GM21381 (cell line): ENCODE results near the gene GLIS1.
"Not testable (repeated sequence)": the region's sequence is repeated elsewhere in the genome, so short reads cannot be mapped to it uniquely, and the experiment has no call there.

Experiments used
- ATAC-seq: cut with Tn5 transposase; IDR thresholded peaks from one replicate; pipeline ENCODE4 v1.9.1; 2021; ENCODE audit warnings: mild to moderate bottlenecking, moderate library complexity; ENCODE audit not compliant: unreplicated experiment

Gene GLIS1

GRCh38 chr1:53572065-53572814 is 166.7 kb downstream of the GLIS1 start:
- ATAC-seq, result no peak

GRCh38 chr1:53568540-53568939 is 170.4 kb downstream of the GLIS1 start:
- ATAC-seq, result no peak

GRCh38 chr1:53567851-53568250 is 171.1 kb downstream of the GLIS1 start:
- no peak for ATAC-seq

- no peak for ATAC-seq
Measured at GRCh38 chr1:53567450-53567849, 171.5 kb downstream of the GLIS1 start.

GRCh38 chr1:53563611-53564010 is 175.4 kb downstream of the GLIS1 start:
- ATAC-seq, result no peak

- no peak for ATAC-seq
Measured at GRCh38 chr1:53562981-53563379, 176.0 kb downstream of the GLIS1 start.

- no peak for ATAC-seq
Measured at GRCh38 chr1:53562291-53562980, 176.5 kb downstream of the GLIS1 start.

GRCh38 chr1:53561503-53562105 is 177.4 kb downstream of the GLIS1 start:
- ATAC-seq, result no peak

- no peak for ATAC-seq
Measured at GRCh38 chr1:53560581-53561502, 178.1 kb downstream of the GLIS1 start.

- no peak for ATAC-seq
Measured at GRCh38 chr1:53559854-53560580, 178.9 kb downstream of the GLIS1 start.

GRCh38 chr1:53559391-53559815 is 179.6 kb downstream of the GLIS1 start:
- ATAC-seq, result no peak

GRCh38 chr1:53558739-53559315 is 180.1 kb downstream of the GLIS1 start:
- ATAC-seq, result no peak

- no peak for ATAC-seq
Measured at GRCh38 chr1:53557830-53558738, 180.9 kb downstream of the GLIS1 start.

GRCh38 chr1:53557369-53557768 is 181.6 kb downstream of the GLIS1 start:
- ATAC-seq, result no peak

- ATAC-seq, result no peak
Measured at GRCh38 chr1:53556657-53557227, 182.2 kb downstream of the GLIS1 start.

GRCh38 chr1:53555620-53556326 is 183.2 kb downstream of the GLIS1 start:
- ATAC-seq, result not testable (repeated sequence)

GRCh38 chr1:53554592-53555305 is 184.2 kb downstream of the GLIS1 start:
- ATAC-seq, result no peak
